GM19023 (cell line): ENCODE results near the gene PLEKHA8.
A peak's percentile ranks its signal among the peaks of the same experiment; 100 is the strongest.
"Not testable (repeated sequence)": the region's sequence is repeated elsewhere in the genome, so short reads cannot be mapped to it uniquely, and the experiment has no call there.

Experiments
- ATAC-seq: cut with Tn5 transposase; IDR thresholded peaks from one replicate; pipeline ENCODE4 v1.9.1; 2021; ENCODE audit warnings: mild to moderate bottlenecking, moderate library complexity; ENCODE audit not compliant: unreplicated experiment

The PLEKHA8 gene

DNA sequence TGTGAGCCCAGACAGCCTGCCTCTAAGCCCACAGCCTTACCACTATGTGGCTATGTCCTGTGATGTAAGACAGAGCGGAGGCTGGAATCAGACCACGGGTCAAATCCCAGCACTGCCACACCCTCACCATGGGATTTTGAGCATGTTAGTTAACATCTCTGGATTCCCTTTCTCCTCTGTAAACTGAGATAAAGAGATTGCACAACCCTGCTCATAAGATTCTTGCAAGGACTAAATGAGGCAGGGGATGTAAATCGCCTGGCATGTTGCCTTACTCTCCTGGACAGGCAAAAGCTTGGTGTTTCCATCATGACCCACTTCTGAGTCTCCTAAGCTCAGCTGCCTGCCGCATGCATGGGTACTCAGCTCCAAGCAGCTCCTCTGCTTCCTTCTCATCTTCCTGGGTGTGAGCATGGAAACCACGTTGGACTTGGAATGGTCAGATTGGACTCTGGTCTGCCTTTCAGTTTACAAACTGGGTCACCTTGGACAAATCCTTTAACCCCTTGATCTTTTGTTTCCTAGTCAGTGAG, 65.3 kb downstream of the PLEKHA8 start:
- ATAC-seq, result no peak

- ATAC-seq, result not testable (repeated sequence)
Measured at GRCh38 chr7:30098599-30098998, 70.4 kb downstream of the PLEKHA8 start.

GRCh38 chr7:30102281-30102680, 74.1 kb downstream of the PLEKHA8 start:
- ATAC-seq, result no peak

DNA sequence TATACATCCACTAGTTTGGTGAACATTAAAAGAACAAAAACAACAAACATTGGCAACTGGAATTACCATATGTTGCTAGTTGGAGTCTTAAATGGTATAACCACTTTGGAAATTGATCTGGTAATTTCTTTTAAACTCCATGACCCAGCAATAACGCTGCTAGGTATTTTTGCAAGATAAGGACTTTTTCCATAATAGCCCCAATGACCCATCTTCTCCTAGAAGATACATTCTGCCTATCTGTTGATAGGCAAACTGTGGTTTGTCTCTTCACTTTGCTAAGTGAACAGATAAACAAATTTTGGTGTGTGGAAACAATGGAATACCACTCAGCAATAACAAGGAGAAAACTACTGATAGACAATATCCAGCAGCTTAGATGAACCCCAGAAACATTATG, 75.9 kb downstream of the PLEKHA8 start:
- ATAC-seq, result no peak

- no peak for ATAC-seq
Measured at GRCh38 chr7:30112103-30112713, 84.0 kb downstream of the PLEKHA8 start.

- no peak for ATAC-seq
Measured at GRCh38 chr7:30113144-30113543, 84.9 kb downstream of the PLEKHA8 start.

DNA sequence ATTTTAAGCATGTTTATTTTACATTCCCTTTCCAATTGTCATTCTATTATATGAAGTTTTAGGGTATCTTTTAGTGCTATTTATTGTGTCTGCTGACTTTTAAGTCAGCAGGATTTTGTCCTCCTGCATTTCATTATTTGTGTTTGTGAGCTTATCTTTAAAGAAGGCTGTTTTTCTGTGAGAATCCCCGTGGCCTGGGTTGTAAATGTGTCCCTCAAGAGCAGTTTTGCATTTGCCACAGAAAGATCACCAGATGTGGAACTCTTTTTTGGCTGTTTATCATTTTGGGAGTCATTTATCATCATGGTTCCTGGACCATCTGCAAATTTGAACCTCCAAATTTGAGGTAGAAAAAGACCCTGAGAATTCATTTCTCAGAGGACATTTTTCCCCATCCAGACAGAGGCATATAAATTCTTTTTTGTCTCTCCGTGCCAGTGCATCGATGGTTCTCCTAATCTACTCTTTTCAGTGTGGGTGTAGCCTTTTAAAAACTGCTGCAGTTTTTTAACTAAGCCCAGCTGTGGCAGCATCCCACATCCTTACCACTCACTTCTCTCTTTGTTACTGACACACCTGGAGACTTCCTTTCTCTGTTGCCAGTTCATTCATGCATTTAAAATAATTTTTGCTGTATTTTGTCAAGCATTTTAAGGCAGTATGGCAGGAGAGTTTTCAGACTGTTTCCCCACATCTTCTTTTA, 86.5 kb downstream of the PLEKHA8 start:
- ATAC-seq, result no peak

GRCh38 chr7:30115709-30116297, 87.6 kb downstream of the PLEKHA8 start:
- no peak for ATAC-seq

DNA sequence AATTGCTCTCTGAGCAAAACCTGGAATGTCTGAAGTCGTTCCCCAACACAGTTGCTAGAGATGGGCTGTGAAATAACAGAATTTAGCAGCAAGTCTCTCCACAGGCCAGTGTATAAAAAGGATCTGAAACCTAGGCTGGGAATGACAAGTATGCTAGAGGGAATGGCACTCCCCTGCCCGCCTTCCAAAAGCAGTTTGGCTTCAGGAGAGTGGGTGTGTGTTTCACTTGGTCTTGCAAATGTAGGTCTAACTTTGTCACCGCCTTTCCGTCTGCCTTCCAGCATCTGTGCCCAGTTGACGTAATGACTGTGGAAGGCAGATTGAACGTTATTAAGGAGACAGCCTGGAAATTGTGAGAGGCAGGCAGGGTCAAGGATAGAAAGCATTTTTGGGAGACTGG, 88.6 kb downstream of the PLEKHA8 start:
- no peak for ATAC-seq

- ATAC-seq, result no peak
Measured at GRCh38 chr7:30117896-30118295, 89.7 kb downstream of the PLEKHA8 start.

- no peak for ATAC-seq
Measured at GRCh38 chr7:30119890-30120577, 91.8 kb downstream of the PLEKHA8 start.

- no peak for ATAC-seq
Measured at GRCh38 chr7:30133736-30134610, 105.8 kb downstream of the PLEKHA8 start.

DNA sequence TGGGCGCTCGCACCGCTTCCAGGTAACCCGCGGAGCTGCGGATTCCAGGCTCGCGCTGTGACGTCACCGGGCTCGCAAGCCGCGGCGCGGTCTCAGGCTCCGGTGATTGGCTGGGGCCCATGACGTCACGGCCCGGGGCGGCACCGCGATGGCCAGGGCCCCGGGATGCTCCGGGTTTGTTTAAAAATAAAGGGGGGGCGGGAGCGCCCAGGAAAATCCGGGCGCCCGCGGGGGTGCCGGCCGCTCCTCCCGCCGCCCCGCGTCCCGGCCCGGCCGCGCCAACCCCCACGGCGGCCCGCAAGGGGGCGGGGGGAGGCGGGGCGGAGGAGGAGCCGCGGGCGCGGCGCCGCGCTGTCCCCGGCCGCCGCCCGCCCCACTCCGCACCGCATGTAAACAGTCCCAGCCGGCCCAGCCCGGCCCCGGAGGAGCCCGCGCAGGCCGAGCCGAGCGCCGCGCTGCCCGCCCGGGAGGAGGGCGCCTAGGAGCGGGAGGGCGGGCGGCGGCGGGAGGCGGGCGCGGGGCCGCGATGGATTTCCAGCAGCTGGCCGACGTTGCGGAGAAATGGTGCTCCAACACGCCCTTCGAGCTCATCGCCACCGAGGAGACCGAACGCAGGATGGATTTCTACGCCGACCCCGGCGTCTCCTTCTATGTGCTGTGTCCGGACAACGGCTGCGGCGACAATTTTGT, 106.5 kb downstream of the PLEKHA8 start, which contains the start of gene MTURN:
Gene MTURN, plus strand, starts transcription at position 376 of the 690 bp plus-strand sequence. Its CDS starts 151 bp downstream, at position 527.
- ATAC-seq, result peak; percentile 84

GRCh38 chr7:30135301-30136116, 107.3 kb downstream of the PLEKHA8 start:
- ATAC-seq, result peak; percentile 40

DNA sequence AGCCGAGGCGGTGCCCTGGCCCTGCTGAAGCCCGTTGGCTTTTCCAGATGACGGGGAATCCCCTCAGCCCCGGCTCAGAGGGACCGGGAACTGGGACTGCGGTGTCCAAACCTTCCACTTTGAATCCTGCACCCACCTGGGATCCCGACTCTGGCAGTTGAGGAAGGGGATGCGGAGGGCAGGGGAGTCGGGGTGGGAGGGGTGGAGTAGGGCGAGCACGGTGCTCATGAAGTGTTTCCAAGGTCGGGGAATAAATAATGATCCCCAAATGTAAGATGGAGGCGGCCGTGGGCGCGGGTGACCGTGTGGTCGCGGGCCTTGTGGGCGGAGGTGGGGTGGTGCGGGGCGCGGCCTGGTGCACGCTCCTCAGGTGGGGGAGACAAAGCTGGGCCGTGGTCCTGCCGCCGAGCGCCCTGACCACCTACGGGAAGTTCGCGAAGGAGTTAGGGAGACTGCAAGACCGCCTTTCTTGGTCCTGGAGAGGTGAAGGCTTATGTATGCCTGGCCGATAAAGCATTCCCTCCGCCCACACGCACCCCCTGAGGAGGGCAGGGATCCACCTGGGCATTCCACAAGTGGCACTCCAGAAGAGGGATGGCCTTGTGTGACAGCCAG, 108.0 kb downstream of the PLEKHA8 start:
- no peak for ATAC-seq

DNA sequence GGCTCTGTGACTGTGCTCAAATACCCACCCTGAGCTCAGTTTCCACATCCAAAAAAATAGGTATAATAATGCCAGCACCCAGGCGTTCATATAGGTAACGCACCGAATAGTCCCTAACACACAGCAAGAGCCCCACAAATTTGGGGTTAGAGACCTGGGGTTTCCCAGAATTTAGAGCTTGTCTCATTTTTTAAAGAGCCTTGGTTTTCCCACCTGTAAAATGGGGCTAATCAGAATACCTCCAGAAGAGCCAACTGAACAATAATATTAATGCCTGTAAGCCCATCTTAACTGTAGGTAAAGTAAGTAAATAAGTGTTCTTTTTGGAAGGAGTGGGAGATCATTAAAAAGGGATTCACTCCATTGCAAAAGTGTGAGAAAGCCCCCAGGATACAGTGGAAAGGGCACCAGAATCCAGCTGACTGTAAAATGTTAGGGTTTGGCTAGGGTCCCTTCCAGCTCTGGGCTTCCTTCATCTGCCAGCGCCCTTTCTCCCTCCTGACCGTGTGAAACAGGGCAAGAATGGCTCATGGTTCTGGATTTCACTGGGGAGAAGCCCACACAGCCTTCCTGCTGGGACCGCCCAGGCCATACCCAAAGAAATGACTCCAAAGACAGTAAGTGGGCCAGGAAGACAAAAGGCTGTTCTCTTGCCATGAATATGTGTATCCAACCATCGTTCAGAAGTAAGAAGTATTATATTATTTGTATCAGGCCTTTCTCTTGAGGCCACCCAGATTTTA, 108.7 kb downstream of the PLEKHA8 start:
- ATAC-seq, result no peak

GRCh38 chr7:30139836-30140384, 111.7 kb downstream of the PLEKHA8 start:
- ATAC-seq, result no peak
